ENCODE measurements around the gene EPN2.

The EPN2 gene

GRCh38 chr17:19339341-19339815 lies 102.2 kb downstream of the EPN2 start:
- no peak for TF ChIP-seq CTCF (IDR thresholded peaks at IDR 0.05; ENCODE audit: insufficient read depth, low read depth, low read length, missing control alignments)
- H3K4me3 ChIP-seq (ENCODE audit: low read depth, low read length), result no peak overlapping the region
- DNase-seq (ENCODE audit: low read depth), result no peak

- TF ChIP-seq CTCF (IDR thresholded peaks at IDR 0.05; ENCODE audit: insufficient read depth, low read depth, low read length, missing control alignments), result no peak
- no peak for DNase-seq (ENCODE audit: low read depth)
These were observed 104.1 kb downstream of the EPN2 start for GRCh38 chr17:19341211-19341631.

GRCh38 chr17:19341641-19342610 lies 104.8 kb downstream of the EPN2 start:
- TF ChIP-seq CTCF (IDR thresholded peaks at IDR 0.05; ENCODE audit: insufficient read depth, low read depth, low read length, missing control alignments), result no peak
- no peak for DNase-seq (ENCODE audit: low read depth)
- H3K4me3 ChIP-seq (ENCODE audit: low read depth, low read length), result no peak overlapping the region

More at GRCh38 chr17:19341211-19341631, 104.1 kb downstream of the EPN2 start:
- no peak overlapping the region for H3K4me3 ChIP-seq (ENCODE audit: low read depth, low read length)

GRCh38 chr17:19342611-19343255 lies 105.6 kb downstream of the EPN2 start:
- DNase-seq (ENCODE audit: low read depth), result no peak
- no peak overlapping the region for H3K4me3 ChIP-seq (ENCODE audit: low read depth, low read length)
- no peak for TF ChIP-seq CTCF (IDR thresholded peaks at IDR 0.05; ENCODE audit: insufficient read depth, low read depth, low read length, missing control alignments)

- H3K4me3 ChIP-seq (ENCODE audit: low read depth, low read length), result no peak overlapping the region
- no peak for TF ChIP-seq CTCF (IDR thresholded peaks at IDR 0.05; ENCODE audit: insufficient read depth, low read depth, low read length, missing control alignments)
- DNase-seq (ENCODE audit: low read depth), result no peak
These were observed 106.1 kb downstream of the EPN2 start for GRCh38 chr17:19343256-19343630.

- no peak for DNase-seq (ENCODE audit: low read depth)
- no peak for TF ChIP-seq CTCF (IDR thresholded peaks at IDR 0.05; ENCODE audit: insufficient read depth, low read depth, low read length, missing control alignments)
- H3K4me3 ChIP-seq (ENCODE audit: low read depth, low read length), result no peak overlapping the region
These were observed 106.5 kb downstream of the EPN2 start for GRCh38 chr17:19343671-19344151.

Measured in GM12865 (cell line).